Activated CD4-positive, alpha-beta T cell treated with anti-CD3 and anti-CD28 coated beads, Interleukin-2, amount 10 ng/mL, durations not matched to agents 24 days and 14 days (primary cell): ENCODE data around the gene USP17L17. TPM values are rescaled to one million over a fixed set of nuclear protein-coding genes. Genes with fewer than 3 reads are reported as not detected.
A peak's percentile ranks its signal among the peaks of the same experiment; 100 is the strongest.
"Not testable (repeated sequence)": the region's sequence is repeated elsewhere in the genome, so short reads cannot be mapped to it uniquely, and the experiment has no call there.

Experiments
- DNase-seq: peaks from one replicate; pipeline ENCODE4 v3.0.0; 2022
- H3K27ac Mint-ChIP-seq: one replicate; pipeline ENCODE4 v1.8.0; 2022; ENCODE audit warnings: mild to moderate bottlenecking, mixed read lengths
- H3K27me3 Mint-ChIP-seq: one replicate; pipeline ENCODE4 v1.8.0; 2022; ENCODE audit warnings: mixed read lengths
- H3K36me3 Mint-ChIP-seq: one replicate; pipeline ENCODE4 v1.8.0; 2022; ENCODE audit warnings: low read depth, mild to moderate bottlenecking, mixed read lengths
- H3K4me1 Mint-ChIP-seq: one replicate; pipeline ENCODE4 v1.8.0; 2021; ENCODE audit warnings: mixed read lengths
- H3K4me3 Mint-ChIP-seq: one replicate; pipeline ENCODE4 v1.8.0; 2022; ENCODE audit warnings: mild to moderate bottlenecking, moderate library complexity, mixed read lengths
- H3K9me3 Mint-ChIP-seq: one replicate; pipeline ENCODE4 v1.8.0; 2021; ENCODE audit warnings: mixed read lengths
- intact Hi-C: fragments of 100-400 bp; cut with micrococcal nuclease; formaldehyde crosslinking; loops from one replicate; pipeline ENCODE4 v1.15.1; 2023
- total RNA-seq: library from RNA; stranded (reverse); gene quantifications from 2 replicates; pipeline ENCODE4 v1.2.3, GENCODE V29; 2022

Gene USP17L17
- total RNA-seq, 1 donor from 2014 or later = not detected

DNA sequence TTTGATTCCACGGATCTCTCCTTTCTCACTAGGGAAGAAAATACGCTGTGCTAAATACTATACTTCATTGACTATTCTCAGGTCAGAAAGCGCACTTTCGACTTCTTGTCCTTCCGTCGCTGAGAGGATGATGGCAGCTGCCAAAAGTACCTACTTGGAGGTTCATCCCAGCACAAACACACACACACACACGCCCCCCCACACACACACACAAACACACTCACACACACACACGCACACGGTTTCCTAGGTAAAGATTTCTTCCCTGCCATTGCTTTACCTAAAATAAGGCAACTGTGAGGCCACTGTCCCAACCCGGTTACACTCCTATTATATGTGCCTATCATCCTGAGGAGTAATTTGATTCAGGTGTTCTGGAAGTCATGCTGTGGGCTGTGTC is 28.0 kb downstream of the USP17L17 start:
- H3K27ac Mint-ChIP-seq, H3K9me3 Mint-ChIP-seq, H3K4me3 Mint-ChIP-seq, H3K27me3 Mint-ChIP-seq, intact Hi-C loops, H3K4me1 Mint-ChIP-seq, H3K36me3 Mint-ChIP-seq: not testable (repeated sequence)
- peak; percentile 56 for DNase-seq

Other genes with a start within 250 kb of the USP17L17 start
- not detected in 2 replicates for gene FAM90A26, start 73.5 kb upstream of the USP17L17 start, total RNA-seq
- gene USP17L10, start 33.2 kb upstream of the USP17L17 start, total RNA-seq = not detected in 2 replicates
- gene USP17L11, start 28.5 kb upstream of the USP17L17 start, total RNA-seq = not detected in 2 replicates
- not detected in 2 replicates for gene USP17L12, start 23.7 kb upstream of the USP17L17 start, total RNA-seq
- not detected in 2 replicates for gene USP17L13, start 19.0 kb upstream of the USP17L17 start, total RNA-seq
- 0.14 TPM in 1 of 2 replicates, not detected in the other for gene USP17L15, start 9.5 kb upstream of the USP17L17 start, total RNA-seq
- not detected in 2 replicates for gene USP17L18, start 4.8 kb downstream of the USP17L17 start, total RNA-seq
- gene USP17L19, start 9.5 kb downstream of the USP17L17 start, total RNA-seq = not detected in 2 replicates
- gene USP17L20, start 14.2 kb downstream of the USP17L17 start, total RNA-seq = not detected in 2 replicates
- gene USP17L21, start 19.0 kb downstream of the USP17L17 start, total RNA-seq = not detected in 2 replicates
- gene USP17L22, start 23.7 kb downstream of the USP17L17 start, total RNA-seq = not detected in 2 replicates
- gene USP17L24, start 81.3 kb downstream of the USP17L17 start, total RNA-seq = not detected in 2 replicates
- gene USP17L25, start 86.0 kb downstream of the USP17L17 start, total RNA-seq = not detected in 2 replicates
- not detected in 2 replicates for gene USP17L26, start 90.8 kb downstream of the USP17L17 start, total RNA-seq
- gene USP17L5, start 95.5 kb downstream of the USP17L17 start, total RNA-seq = not detected in 2 replicates
- not detected in 2 replicates for gene USP17L27, start 100.3 kb downstream of the USP17L17 start, total RNA-seq
- not detected in 2 replicates for gene USP17L28, start 105.0 kb downstream of the USP17L17 start, total RNA-seq
- not detected in 2 replicates for gene USP17L29, start 109.8 kb downstream of the USP17L17 start, total RNA-seq
- not detected in 2 replicates for gene USP17L30, start 119.2 kb downstream of the USP17L17 start, total RNA-seq
- not detected in 2 replicates for gene DEFB131A, start 200.5 kb downstream of the USP17L17 start, total RNA-seq